ENCODE measurements around the gene WDR74.

WDR74 gene

DNA sequence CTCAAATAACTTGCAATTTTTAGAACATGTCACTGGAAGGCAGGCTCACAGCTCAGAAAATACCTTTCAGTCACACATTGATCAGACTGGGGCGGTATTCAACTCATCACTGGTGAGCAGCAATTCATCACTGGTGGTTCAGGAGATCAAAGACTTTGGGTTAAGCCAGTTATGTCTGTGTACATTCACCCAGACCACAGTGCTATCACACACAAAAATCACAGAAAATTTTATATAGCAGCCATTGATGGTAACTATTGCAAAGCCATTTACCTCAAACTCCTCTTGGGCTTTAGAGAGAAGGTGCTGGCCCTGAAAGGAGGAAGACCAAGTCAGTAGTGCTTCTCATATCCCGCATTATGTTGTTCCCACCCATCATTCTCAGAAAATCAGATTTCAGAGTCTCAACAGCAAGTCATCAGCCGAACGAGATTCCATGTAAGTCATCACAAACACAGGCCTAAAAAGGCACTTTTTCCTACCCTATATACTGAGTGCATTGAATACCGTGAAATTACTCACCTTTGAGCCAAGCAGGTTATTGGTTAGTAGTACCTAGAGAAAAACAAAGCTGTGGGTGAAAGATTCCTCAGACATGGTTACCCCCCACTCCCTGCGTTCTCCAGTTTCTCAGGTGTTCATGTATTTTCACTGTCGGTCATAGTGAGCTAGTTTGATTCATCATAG is 14.0 kb upstream of the WDR74 start:
- Histone ChIP-seq H3K56ac (ENCODE audit: low read length) (peak overlapping the region; percentile 90), H3K27me3 (ENCODE audit: insufficient read depth, low read length, poor library complexity) (no peaks in the 10 kb centered on the region), H3K27ac (ENCODE audit: low read depth, low read length) (peak overlapping the region; percentile 23), H3K18ac (ENCODE audit: low read length) (no peak overlapping the region), H2BK15ac (replicated peaks; ENCODE audit: low read depth) (no peak overlapping the region), H3K36me3 (ENCODE audit: control insufficient read depth, insufficient read depth, low read length) (peaks cover 19% of the 10 kb centered on the region), H2BK120ac (ENCODE audit: low read depth, low read length) (no peak overlapping the region), H3K9ac (ENCODE audit: low read length) (peak overlapping the region; percentile 82), H3K4me3 (ENCODE audit: low read length) (peak overlapping the region; percentile 55), H3K79me2 (ENCODE audit: control insufficient read depth, insufficient read depth, low read length) (peaks cover 56% of the 10 kb centered on the region), H3K23ac (ENCODE audit: low read length) (peak overlapping the region; percentile 90), H4K5ac (ENCODE audit: low read length) (no peak overlapping the region), H4K8ac (ENCODE audit: low read depth, low read length) (no peak overlapping the region), H3K4me2 (ENCODE audit: low read length) (peak overlapping the region; percentile 99), H2AK5ac (ENCODE audit: low read length) (no peak overlapping the region), H3K4ac (ENCODE audit: low read depth, low read length) (no peak overlapping the region), H3K79me1 (ENCODE audit: low read length) (peaks cover 1% of the 10 kb centered on the region), H2BK5ac (ENCODE audit: low read length) (no peak overlapping the region), H3K4me1 (ENCODE audit: control insufficient read depth, low read depth, low read length) (peaks cover 2% of the 10 kb centered on the region)
- DNase-seq: no peak
- no CpG with 5 or more reads among the region's 7 CpGs for WGBS (ENCODE audit: extremely low coverage, insufficient coverage, low lambda C conversion rate)

GRCh38 chr11:62852523-62853188 is 13.3 kb upstream of the WDR74 start:
- Histone ChIP-seq H2BK5ac (ENCODE audit: low read length) (no peak overlapping the region), H3K27me3 (ENCODE audit: insufficient read depth, low read length, poor library complexity) (no peaks in the 10 kb centered on the region), H4K8ac (ENCODE audit: low read depth, low read length) (no peak overlapping the region), H3K23ac (ENCODE audit: low read length) (no peak overlapping the region), H2AK5ac (ENCODE audit: low read length) (no peak overlapping the region), H3K4me3 (ENCODE audit: low read length) (peak overlapping the region; percentile 55), H4K5ac (ENCODE audit: low read length) (no peak overlapping the region), H3K4me2 (ENCODE audit: low read length) (peak overlapping the region; percentile 99), H3K9ac (ENCODE audit: low read length) (peak overlapping the region; percentile 82), H3K4me1 (ENCODE audit: control insufficient read depth, low read depth, low read length) (no peaks in the 10 kb centered on the region), H3K56ac (ENCODE audit: low read length) (no peak overlapping the region), H3K79me1 (ENCODE audit: low read length) (peaks cover 1% of the 10 kb centered on the region), H3K18ac (ENCODE audit: low read length) (no peak overlapping the region), H3K79me2 (ENCODE audit: control insufficient read depth, insufficient read depth, low read length) (peaks cover 48% of the 10 kb centered on the region), H3K27ac (ENCODE audit: low read depth, low read length) (no peak overlapping the region), H3K36me3 (ENCODE audit: control insufficient read depth, insufficient read depth, low read length) (peaks cover 19% of the 10 kb centered on the region), H3K4ac (ENCODE audit: low read depth, low read length) (no peak overlapping the region), H2BK120ac (ENCODE audit: low read depth, low read length) (no peak overlapping the region), H2BK15ac (replicated peaks; ENCODE audit: low read depth) (no peak overlapping the region)
- DNase-seq: no peak

GRCh38 chr11:62851807-62852522 is 12.6 kb upstream of the WDR74 start:
- no peak overlapping the region for H3K4me3 ChIP-seq (ENCODE audit: low read length)
- no CpG with 5 or more reads among the region's 3 CpGs for WGBS (ENCODE audit: extremely low coverage, insufficient coverage, low lambda C conversion rate)
- no peak overlapping the region for H3K4ac ChIP-seq (ENCODE audit: low read depth, low read length)
- H4K8ac ChIP-seq (ENCODE audit: low read depth, low read length): peak overlapping the region; percentile 59
- H3K56ac ChIP-seq (ENCODE audit: low read length): no peak overlapping the region
- H4K5ac ChIP-seq (ENCODE audit: low read length): no peak overlapping the region
- no peak overlapping the region for H2BK5ac ChIP-seq (ENCODE audit: low read length)
- H3K27ac ChIP-seq (ENCODE audit: low read depth, low read length): no peak overlapping the region
- no peaks in the 10 kb centered on the region for H3K27me3 ChIP-seq (ENCODE audit: insufficient read depth, low read length, poor library complexity)
- peaks cover 19% of the 10 kb centered on the region for H3K36me3 ChIP-seq (ENCODE audit: control insufficient read depth, insufficient read depth, low read length)
- H2BK120ac ChIP-seq (ENCODE audit: low read depth, low read length): no peak overlapping the region
- no peaks in the 10 kb centered on the region for H3K4me1 ChIP-seq (ENCODE audit: control insufficient read depth, low read depth, low read length)
- peak overlapping the region; percentile 35 for H3K9ac ChIP-seq (ENCODE audit: low read length)
- H3K79me2 ChIP-seq (ENCODE audit: control insufficient read depth, insufficient read depth, low read length): peaks cover 41% of the 10 kb centered on the region
- no peak for DNase-seq
- H2AK5ac ChIP-seq (ENCODE audit: low read length): no peak overlapping the region
- H3K23ac ChIP-seq (ENCODE audit: low read length): no peak overlapping the region
- peak overlapping the region; percentile 14 for H3K4me2 ChIP-seq (ENCODE audit: low read length)
- peaks cover 1% of the 10 kb centered on the region for H3K79me1 ChIP-seq (ENCODE audit: low read length)
- no peak overlapping the region for H2BK15ac ChIP-seq (replicated peaks; ENCODE audit: low read depth)
- H3K18ac ChIP-seq (ENCODE audit: low read length): no peak overlapping the region

DNA sequence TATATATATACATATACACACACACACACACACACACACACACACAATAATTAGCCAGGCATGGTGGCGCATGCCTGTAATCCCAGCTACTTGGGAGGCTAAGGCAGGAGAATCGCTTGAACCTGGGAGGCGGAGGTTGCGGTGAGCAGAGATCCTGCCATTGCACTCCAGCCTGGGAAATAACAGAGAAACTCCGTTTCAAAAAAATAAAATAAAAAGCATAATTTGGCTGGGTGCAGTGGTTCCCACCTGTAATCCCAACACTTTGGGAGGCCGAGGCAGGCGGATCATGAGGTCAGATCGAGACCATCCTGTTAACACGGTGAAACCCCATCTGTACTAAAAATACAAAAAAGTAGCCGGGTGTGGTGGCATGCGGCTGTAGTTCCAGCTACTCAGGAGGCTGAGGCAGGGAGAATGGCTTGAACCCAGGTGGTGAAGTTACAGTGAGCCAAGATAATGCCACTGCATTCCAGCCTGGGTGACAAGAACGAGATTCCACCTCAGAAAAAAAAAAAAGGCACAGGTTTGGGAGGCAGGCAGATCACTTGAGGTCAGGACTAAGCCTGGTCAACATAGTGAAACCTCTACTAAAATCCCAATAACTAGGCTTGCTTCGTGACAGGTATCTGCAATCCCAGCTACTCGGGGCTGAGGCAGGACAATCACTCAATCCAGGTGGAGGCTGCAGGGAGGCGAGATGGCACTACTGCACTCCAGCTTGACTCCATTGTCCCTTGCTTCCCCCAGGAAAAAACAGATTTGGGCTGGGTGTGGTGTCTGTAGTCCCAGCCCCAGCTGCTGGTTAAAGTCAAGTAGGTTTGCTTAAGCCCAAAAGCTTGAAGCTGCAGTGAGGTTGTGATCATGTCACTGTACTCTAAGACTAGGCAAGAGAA is 11.8 kb upstream of the WDR74 start:
- peak; percentile 91 for DNase-seq
- no CpG with 5 or more reads among the region's 15 CpGs for WGBS (ENCODE audit: extremely low coverage, insufficient coverage, low lambda C conversion rate)
- no peaks in the 10 kb centered on the region for H3K4me1 ChIP-seq (ENCODE audit: control insufficient read depth, low read depth, low read length)

DNA sequence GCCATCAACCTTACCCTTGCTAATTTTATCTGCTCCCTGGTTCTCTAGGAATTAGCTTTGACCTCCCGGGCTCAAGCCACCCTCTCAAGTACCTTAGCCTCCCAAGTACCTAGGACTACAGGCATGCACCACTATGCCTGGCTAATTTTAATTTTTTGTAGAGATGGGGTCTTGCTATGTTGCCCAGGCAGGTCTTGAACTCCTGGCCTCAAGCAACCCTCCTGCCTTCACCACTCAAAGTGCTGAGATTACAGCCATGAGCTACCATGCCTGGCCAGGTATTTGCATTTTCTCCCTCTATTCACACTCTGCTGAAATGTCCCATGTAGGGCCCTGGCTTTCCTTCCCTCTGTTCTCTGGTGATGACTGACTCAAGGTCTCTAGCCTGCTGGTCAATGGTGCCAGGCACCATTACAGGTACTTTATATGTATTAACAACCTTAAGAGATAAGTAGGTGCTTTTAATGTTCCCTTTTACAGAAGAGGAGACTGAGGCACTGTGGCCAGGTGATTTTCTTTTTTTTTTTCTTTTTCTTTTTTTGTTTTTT is 8.5 kb upstream of the WDR74 start:
- no peaks in the 10 kb centered on the region for H3K79me1 ChIP-seq (ENCODE audit: low read length)
- no peak overlapping the region for H3K4me3 ChIP-seq (ENCODE audit: low read length)
- no peak overlapping the region for H3K18ac ChIP-seq (ENCODE audit: low read length)
- H3K4ac ChIP-seq (ENCODE audit: low read depth, low read length): no peak overlapping the region
- H3K9ac ChIP-seq (ENCODE audit: low read length): no peak overlapping the region
- no peak overlapping the region for H2BK15ac ChIP-seq (replicated peaks; ENCODE audit: low read depth)
- no CpG with 5 or more reads among the region's 1 CpG for WGBS (ENCODE audit: extremely low coverage, insufficient coverage, low lambda C conversion rate)
- no peak overlapping the region for H3K56ac ChIP-seq (ENCODE audit: low read length)
- H3K36me3 ChIP-seq (ENCODE audit: control insufficient read depth, insufficient read depth, low read length): peaks cover 4% of the 10 kb centered on the region
- no peak overlapping the region for H3K27ac ChIP-seq (ENCODE audit: low read depth, low read length)
- DNase-seq: no peak
- no peaks in the 10 kb centered on the region for H3K27me3 ChIP-seq (ENCODE audit: insufficient read depth, low read length, poor library complexity)
- no peak overlapping the region for H3K23ac ChIP-seq (ENCODE audit: low read length)
- H3K4me2 ChIP-seq (ENCODE audit: low read length): no peak overlapping the region
- peaks cover 3% of the 10 kb centered on the region for H3K79me2 ChIP-seq (ENCODE audit: control insufficient read depth, insufficient read depth, low read length)
- no peak overlapping the region for H2BK120ac ChIP-seq (ENCODE audit: low read depth, low read length)
- no peak overlapping the region for H2BK5ac ChIP-seq (ENCODE audit: low read length)
- H3K4me1 ChIP-seq (ENCODE audit: control insufficient read depth, low read depth, low read length): no peaks in the 10 kb centered on the region
- H2AK5ac ChIP-seq (ENCODE audit: low read length): no peak overlapping the region
- no peak overlapping the region for H4K8ac ChIP-seq (ENCODE audit: low read depth, low read length)
- H4K5ac ChIP-seq (ENCODE audit: low read length): no peak overlapping the region

More for the DNA sequence above, 11.8 kb upstream of the WDR74 start:
- Histone ChIP-seq H3K4me3 (ENCODE audit: low read length) (no peak overlapping the region), H4K8ac (ENCODE audit: low read depth, low read length) (no peak overlapping the region), H3K4ac (ENCODE audit: low read depth, low read length) (no peak overlapping the region), H3K4me2 (ENCODE audit: low read length) (no peak overlapping the region), H3K36me3 (ENCODE audit: control insufficient read depth, insufficient read depth, low read length) (peaks cover 19% of the 10 kb centered on the region), H3K27me3 (ENCODE audit: insufficient read depth, low read length, poor library complexity) (no peaks in the 10 kb centered on the region), H3K18ac (ENCODE audit: low read length) (no peak overlapping the region), H3K79me2 (ENCODE audit: control insufficient read depth, insufficient read depth, low read length) (peaks cover 33% of the 10 kb centered on the region), H2AK5ac (ENCODE audit: low read length) (no peak overlapping the region), H3K79me1 (ENCODE audit: low read length) (peaks cover 1% of the 10 kb centered on the region), H3K23ac (ENCODE audit: low read length) (no peak overlapping the region), H3K56ac (ENCODE audit: low read length) (no peak overlapping the region), H2BK15ac (replicated peaks; ENCODE audit: low read depth) (no peak overlapping the region), H2BK5ac (ENCODE audit: low read length) (no peak overlapping the region), H3K9ac (ENCODE audit: low read length) (no peak overlapping the region), H2BK120ac (ENCODE audit: low read depth, low read length) (no peak overlapping the region), H3K27ac (ENCODE audit: low read depth, low read length) (peak overlapping the region; percentile 18), H4K5ac (ENCODE audit: low read length) (no peak overlapping the region)
